ENCODE results near the gene PAH.
"Not testable (repeated sequence)": the region's sequence is repeated elsewhere in the genome, so short reads cannot be mapped to it uniquely, and the experiment has no call there.

The PAH gene

GRCh38 chr12:102832826-102833225 lies 84.2 kb downstream of the PAH start:
- not testable (repeated sequence) for DNase-seq

- DNase-seq, result peak in 6 of 56 donors; percentile 0 to 16 (median 4)
Measured at GRCh38 chr12:102824218-102824835, 92.7 kb downstream of the PAH start.

- no peak for DNase-seq
Measured at GRCh38 chr12:102821149-102821548, 95.9 kb downstream of the PAH start.

GRCh38 chr12:102816816-102817434 lies 100.1 kb downstream of the PAH start:
- DNase-seq, result peak in 1 of 56 donors; percentile 1

- DNase-seq, result no peak
Measured at GRCh38 chr12:102814691-102815367, 102.2 kb downstream of the PAH start.

- DNase-seq, result no peak
Measured at GRCh38 chr12:102812344-102812743, 104.7 kb downstream of the PAH start.

- peak in 3 of 56 donors; percentile 4 to 10 (median 5) for DNase-seq
Measured at GRCh38 chr12:102811110-102811737, 105.8 kb downstream of the PAH start.

- no peak for DNase-seq
Measured at GRCh38 chr12:102808412-102808811, 108.6 kb downstream of the PAH start.

- DNase-seq, result no peak
Measured at GRCh38 chr12:102806592-102806991, 110.5 kb downstream of the PAH start.

- no peak for DNase-seq
Measured at GRCh38 chr12:102806110-102806509, 110.9 kb downstream of the PAH start.

- no peak for DNase-seq
Measured at GRCh38 chr12:102800565-102800964, 116.5 kb downstream of the PAH start.

GRCh38 chr12:102799229-102799628 lies 117.8 kb downstream of the PAH start:
- DNase-seq, result no peak

GRCh38 chr12:102797528-102797927 lies 119.5 kb downstream of the PAH start:
- no peak for DNase-seq

GRCh38 chr12:102793921-102794320 lies 123.1 kb downstream of the PAH start:
- DNase-seq, result peak in 2 of 56 donors; percentile 1

All from amygdala (tissue), 56 donors.